GM19372 (cell line): ENCODE data around the gene PPA1.
"Not testable (repeated sequence)": the region's sequence is repeated elsewhere in the genome, so short reads cannot be mapped to it uniquely, and the experiment has no call there.

Experiments
- ATAC-seq: cut with Tn5 transposase; IDR thresholded peaks from one replicate; pipeline ENCODE4 v1.9.1; 2021; ENCODE audit warnings: mild to moderate bottlenecking, low read depth, moderate library complexity; ENCODE audit not compliant: unreplicated experiment

PPA1 gene

DNA sequence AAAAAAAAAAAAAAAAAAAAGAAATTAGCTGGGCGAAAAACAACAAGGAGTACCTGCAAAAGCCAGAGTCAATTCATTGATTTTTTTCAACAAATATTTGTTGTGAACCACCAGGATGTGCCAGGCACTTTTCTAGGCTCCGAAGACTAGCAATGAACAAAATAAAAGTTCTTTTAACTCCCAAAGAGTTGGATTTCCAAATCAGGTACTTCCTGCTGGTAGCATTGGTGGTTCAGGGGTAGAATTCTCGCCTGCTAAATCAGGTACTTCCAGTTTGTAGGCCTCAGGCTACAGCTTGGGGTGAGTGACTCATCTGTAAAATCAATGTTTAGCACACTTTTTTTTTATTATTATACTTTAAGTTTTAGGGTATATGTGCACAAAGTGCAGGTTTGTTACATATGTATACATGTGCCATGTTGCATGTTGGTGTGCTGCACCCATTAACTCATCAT lies 10.9 kb downstream of the PPA1 start:
- ATAC-seq: no peak

DNA sequence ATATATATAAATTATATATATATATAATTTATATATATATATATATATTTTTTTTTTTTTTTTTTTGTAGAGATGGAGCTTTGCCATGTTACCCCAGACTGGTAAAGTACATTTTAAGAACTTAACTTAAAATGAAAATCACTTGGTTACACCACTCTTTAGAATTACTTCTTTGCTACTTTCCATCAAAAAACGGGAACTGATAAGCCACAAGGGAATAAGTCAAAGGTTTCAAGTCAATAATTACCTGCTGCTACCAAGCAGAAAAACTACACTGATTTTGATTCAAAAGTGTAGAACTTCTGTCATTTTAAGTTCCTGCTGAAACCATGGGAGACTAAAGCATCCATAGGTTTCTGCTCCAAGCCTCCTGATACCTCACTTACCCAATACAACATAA lies 12.2 kb downstream of the PPA1 start:
- peak; percentile 15 for ATAC-seq

- no peak for ATAC-seq
Measured at GRCh38 chr10:70212879-70213278, 20.4 kb downstream of the PPA1 start.

- ATAC-seq: no peak
Measured at GRCh38 chr10:70212277-70212676, 21.0 kb downstream of the PPA1 start.

DNA sequence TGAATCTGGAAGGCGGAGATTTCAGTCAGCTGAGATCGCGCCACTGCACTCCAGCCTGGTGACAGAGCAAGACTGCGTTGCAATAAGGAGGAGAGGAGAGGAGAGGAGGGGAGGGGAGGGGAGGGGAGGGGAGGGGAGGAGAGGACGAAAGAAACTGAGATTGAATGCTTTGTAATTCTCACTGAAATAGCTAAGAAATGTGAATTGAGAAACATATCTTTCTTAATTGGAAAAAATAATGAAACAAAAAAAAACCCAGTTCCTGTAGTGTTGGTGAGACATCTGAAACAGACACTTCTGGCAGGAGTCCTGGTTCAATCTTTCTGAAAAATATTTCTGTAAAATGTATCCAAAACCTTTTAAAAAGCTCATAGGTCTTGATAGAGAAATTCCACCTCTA lies 26.5 kb downstream of the PPA1 start:
- ATAC-seq: no peak

DNA sequence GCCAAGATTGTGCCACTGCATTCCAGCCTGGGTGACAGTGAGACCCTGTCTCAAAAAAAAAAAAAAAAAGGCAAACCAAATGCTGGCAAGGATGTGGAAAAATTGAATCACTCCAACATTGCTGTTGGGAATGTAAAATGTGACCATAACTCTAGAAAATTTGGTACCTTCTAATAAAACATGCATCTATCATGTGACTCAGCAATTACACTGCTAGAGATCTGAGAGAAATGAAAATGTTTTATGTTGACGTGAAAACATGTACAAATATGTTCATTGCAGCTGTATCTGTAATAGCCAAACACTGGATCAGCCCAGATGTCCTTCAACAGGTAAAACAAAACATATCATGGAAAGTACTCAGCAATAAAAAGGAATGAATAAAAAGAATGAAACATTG lies 32.1 kb downstream of the PPA1 start:
- no peak for ATAC-seq

- ATAC-seq: no peak
Measured at GRCh38 chr10:70198696-70199466, 34.3 kb downstream of the PPA1 start.

DNA sequence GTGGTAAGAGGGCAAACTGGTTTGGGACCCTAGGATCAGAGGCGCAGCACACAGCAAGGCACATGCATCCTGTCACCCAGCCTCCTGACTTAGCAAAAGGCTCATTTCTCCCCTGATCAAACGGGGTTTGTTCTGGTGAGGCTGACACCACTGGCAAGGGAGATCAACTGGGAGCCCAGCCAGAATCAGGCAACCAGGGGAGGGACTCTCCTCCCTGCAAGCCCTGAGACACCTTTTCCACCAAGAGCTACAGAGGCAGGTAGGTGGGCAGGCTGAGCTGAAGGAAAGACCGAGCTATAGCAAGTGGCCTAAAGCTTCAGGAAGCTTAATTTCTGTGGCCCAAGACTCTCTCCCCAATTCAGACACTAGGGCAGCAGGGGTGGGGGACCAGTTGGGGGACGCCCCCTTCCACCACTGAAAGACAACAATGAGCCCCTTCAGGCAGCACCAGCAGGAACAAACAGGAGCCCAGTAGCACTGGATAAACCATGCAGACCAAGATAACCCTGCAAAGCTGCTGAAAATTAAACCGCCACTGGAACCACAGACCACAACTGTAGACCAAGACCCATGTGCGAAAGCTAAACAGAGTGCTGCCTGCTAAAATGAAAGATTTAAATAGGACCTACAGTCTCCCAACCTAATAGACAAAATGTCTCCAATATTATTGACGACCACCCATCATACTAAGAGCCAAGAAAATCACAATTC lies 35.8 kb downstream of the PPA1 start:
- no peak for ATAC-seq

- ATAC-seq: no peak
Measured at GRCh38 chr10:70193391-70193844, 39.8 kb downstream of the PPA1 start.

GRCh38 chr10:70192326-70192968 lies 40.8 kb downstream of the PPA1 start:
- no peak for ATAC-seq

GRCh38 chr10:70191972-70192305 lies 41.3 kb downstream of the PPA1 start:
- ATAC-seq: no peak

DNA sequence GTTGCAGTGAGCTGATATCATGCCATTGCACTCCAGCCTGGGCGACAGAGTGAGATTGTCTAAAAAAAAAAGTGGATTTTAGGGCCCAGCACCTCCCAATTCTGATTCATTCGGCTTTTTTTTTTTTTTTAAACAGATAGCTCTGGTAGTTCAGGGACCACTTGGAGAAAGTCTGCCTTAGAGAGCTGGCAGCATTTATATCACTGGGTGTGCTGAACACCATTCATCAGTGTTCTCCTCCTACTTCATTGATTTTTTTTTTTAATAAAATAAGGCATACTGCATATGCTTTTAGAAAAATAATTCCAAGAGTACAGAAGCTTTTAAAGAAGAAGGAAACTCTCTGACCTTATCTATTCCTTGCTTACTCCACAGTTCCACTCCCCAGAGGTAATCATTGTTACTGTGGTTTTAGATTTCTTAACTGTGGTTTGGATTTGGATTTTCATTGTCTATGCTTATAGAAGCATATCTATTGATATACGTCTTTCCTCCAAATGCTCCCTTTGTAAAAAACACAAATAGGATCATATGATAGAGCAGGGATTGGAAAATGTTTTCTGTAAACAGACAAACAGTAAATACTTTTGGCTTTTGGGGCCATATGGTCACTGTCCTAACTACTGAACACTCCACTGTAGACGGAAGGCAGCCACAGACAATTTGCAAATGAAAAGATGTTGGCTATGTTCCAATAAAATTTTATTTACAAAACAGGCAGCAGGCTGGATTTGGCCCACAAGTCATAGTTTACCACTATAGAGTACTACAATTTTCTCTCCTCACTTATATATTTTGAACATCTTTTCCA lies 41.9 kb downstream of the PPA1 start:
- ATAC-seq: no peak

GRCh38 chr10:70190581-70190980 lies 42.6 kb downstream of the PPA1 start:
- ATAC-seq: no peak

DNA sequence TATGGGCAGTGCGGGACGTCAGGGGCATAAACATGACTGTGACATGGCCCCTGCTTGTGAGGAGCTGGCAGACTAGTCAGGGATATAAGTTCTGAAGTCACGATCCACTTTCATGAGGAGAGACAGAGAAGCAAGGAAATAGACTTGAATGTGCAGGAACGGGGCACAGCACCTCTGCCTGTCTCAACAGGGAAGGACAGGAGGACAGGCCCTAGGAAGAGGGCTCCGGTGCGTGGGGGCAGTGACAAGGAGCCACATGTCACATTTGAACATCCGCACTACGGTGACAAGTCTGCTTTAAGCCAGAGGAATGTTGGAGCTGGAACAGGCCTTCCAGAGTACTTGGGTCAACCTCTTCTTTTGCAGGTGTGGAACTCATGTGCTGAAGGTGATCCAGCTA lies 43.1 kb downstream of the PPA1 start:
- no peak for ATAC-seq

- ATAC-seq: no peak
Measured at GRCh38 chr10:70188768-70189167, 44.5 kb downstream of the PPA1 start.

GRCh38 chr10:70186571-70186970 lies 46.7 kb downstream of the PPA1 start:
- ATAC-seq: no peak

DNA sequence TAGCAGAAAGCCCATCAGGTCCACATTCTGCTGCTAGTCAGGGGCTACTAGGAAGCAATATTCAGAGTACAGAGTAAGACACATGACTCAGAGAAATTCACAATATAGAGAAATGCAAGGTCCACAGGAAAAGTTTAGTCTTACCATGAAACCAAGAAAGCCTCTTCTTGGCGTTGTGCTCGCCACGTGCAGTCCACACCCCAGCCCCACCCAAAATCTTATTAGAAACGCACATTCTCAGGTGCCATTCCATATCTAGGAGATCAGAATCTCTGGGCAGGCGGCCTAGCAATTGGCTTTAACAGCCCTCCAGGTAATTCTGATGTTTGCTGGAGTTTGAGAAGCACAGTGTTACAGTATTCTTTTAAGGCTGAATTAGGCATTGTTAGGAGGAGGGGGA lies 47.1 kb downstream of the PPA1 start:
- ATAC-seq: no peak

DNA sequence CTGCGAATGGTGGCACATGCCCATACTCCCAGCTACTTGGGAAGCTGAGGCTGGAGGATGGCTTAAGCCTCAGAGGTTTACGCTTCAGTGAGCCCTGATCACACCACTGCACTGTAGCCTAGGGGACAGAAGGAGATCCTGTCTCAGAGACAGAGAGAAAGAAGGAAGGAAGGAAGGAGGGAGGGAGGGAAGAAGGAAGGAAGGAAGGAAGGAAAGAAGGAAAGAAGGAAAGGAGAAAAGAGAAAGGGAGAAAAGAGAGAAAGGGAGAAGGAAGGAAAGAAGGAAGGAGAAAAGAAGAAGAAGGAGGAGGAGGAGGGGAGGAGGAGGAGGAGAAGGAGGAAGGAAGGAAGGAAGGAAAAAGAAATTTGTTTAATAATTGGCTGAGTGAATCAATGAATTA lies 49.9 kb downstream of the PPA1 start:
- ATAC-seq: no peak

- ATAC-seq: not testable (repeated sequence)
Measured at GRCh38 chr10:70179209-70179608, 54.0 kb downstream of the PPA1 start.

DNA sequence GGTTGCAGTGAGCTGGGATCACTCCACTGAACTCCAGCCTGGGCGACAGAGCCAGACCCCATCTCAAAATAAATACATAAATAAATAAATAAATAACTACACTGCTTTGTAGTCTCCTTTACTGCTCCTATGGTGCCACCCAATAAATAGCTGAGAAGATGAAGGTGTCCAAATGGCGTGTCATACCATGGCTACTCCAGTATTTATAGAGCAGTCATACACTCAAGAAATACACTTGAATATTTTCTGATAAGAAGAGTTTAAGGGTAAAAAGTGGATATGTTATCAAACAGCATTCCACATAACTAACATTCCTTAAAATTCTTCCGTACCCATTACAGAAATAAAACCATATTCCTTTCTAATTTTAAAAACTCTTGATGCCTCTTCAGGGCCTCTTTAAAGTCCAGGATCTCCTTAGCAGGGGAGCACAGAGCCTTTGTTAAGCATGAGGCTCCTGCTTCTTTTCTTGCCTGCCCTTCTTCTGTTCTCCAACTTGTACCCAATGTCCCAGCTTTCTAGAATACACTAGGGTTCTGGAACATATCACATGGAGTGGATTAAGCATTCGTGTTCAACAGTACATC lies 55.0 kb downstream of the PPA1 start:
- no peak for ATAC-seq
